Fibroblast of the aortic adventitia (primary cell): Measurements from ENCODE around the gene TLK1. TPM values are rescaled to one million over a fixed set of nuclear protein-coding genes. Genes with fewer than 3 reads are reported as not detected.

Experiments used
- DNase-seq: peaks from one replicate; pipeline ENCODE4 v3.0.0-alpha.2; 2010; ENCODE audit warnings: low read depth
- H3K4me3 ChIP-seq: 2 replicates; pipeline ENCODE4 v1.5.1; 2011; ENCODE audit warnings: low read depth, mild to moderate bottlenecking, control low read depth, low read length, moderate library complexity
- CTCF ChIP-seq: IDR thresholded peaks from 2 replicates; pipeline ENCODE4 v1.5.1; 2011; ENCODE audit warnings: mild to moderate bottlenecking, low read length, control low read depth, inconsistent platforms; ENCODE audit not compliant: insufficient read depth
- total RNA-seq: library from RNA; depleted of rRNA; stranded (reverse); fragments of >200 nt; gene quantifications from 2 replicates; pipeline ENCODE4 v1.2.3, GENCODE V29; 2012; ENCODE audit warnings: low replicate concordance

TLK1 gene
- total RNA-seq, 1 donor: 28.1 TPM

GRCh38 chr2:171134624-171135230, 26.0 kb downstream of the TLK1 start:
- no peak for DNase-seq
- no peak for TF ChIP-seq CTCF
- H3K4me3 ChIP-seq: no peak overlapping the region

DNA sequence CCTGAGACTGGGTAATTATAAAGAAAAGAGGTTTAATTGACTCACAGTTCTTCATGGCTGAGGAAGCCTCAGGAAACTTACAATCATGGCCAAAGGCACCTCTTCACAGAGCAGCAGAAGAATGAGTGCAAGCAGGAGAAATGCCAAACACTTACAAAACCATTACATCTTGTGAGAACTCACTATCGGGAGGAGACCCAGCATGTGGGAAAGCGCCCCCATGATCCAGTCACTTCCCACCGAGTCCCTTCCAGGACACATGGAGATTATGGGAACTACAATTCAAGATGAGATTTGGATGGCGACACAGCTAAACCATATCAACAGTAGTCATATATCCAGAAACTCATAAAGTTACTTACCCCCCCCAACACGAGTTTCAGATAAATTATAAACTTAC, 28.6 kb downstream of the TLK1 start:
- no peak overlapping the region for H3K4me3 ChIP-seq
- TF ChIP-seq CTCF: no peak
- DNase-seq: no peak

- no peak overlapping the region for H3K4me3 ChIP-seq
- no peak for DNase-seq
- no peak for TF ChIP-seq CTCF
Measured at GRCh38 chr2:171128461-171128860, 32.2 kb downstream of the TLK1 start.

DNA sequence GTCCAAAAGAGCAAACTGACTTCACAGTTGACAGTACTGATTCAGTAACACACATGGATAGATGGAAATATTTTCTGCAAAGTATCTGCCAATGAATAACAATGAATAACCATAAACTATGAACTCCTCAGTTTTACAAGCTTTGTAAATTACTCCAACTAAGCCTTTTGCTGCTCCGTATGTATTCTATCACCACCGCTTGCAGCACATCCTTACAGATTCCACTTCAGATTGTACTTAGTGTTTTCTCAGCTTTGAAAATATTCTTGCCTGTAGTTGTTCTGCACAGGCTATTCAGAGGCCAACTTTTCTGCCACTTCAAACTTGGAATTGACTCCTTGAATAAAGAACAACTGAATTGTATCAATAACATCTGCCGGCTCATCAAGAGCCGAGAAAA, 36.2 kb downstream of the TLK1 start:
- TF ChIP-seq CTCF: no peak
- DNase-seq: no peak
- no peak overlapping the region for H3K4me3 ChIP-seq

DNA sequence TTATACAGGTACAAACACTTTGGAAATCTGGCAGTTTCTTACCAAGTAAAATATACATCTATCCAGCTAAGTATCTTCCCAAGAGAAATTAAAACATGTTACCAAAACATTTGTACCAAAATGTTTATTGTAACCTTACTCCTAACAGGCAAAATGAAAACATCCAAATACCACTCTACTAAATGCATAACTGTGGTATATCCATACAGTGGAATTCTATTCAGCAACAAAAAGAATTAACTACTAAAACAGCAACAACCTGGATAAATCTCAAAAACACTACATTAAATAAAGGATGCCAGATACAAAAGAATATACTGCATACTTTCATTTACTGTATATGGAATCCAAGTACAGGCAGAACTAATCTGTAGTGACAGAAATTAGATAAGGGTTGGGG, 51.1 kb downstream of the TLK1 start:
- DNase-seq: no peak
- H3K4me3 ChIP-seq: no peak overlapping the region
- TF ChIP-seq CTCF: no peak

- no peak for TF ChIP-seq CTCF
- no peak for DNase-seq
- no peak overlapping the region for H3K4me3 ChIP-seq
Measured at GRCh38 chr2:171109020-171109419, 51.7 kb downstream of the TLK1 start.

- no peak for DNase-seq
- no peak overlapping the region for H3K4me3 ChIP-seq
- TF ChIP-seq CTCF: no peak
Measured at GRCh38 chr2:171107803-171108202, 52.9 kb downstream of the TLK1 start.
